Right lobe of liver (tissue), 6 donors: ENCODE results near the gene CDC16. TPM values are rescaled to one million over a fixed set of nuclear protein-coding genes. Genes with fewer than 3 reads are reported as not detected.

Source experiments
- ATAC-seq, 4 donors: fragments of 200-7000 bp; cut with Tn5 transposase; one replicate each; pipeline ENCODE4 v1.9.1; 2020; ENCODE audit warnings: mild to moderate bottlenecking in 4 of 4, moderate library complexity in 4 of 4
- DNase-seq, 3 donors: peaks; one replicate each; pipeline ENCODE4 v3.0.0-alpha.2; 2020
- H3K27ac ChIP-seq, 3 donors: fragments of 200-600 bp; one replicate each; pipeline ENCODE4 v1.8.0; 2022
- H3K27me3 ChIP-seq, 2 donors: fragments of 200-600 bp; one replicate each; pipeline ENCODE4 v1.8.0; 2022
- H3K36me3 ChIP-seq, 4 donors: fragments of 200-600 bp; sonication (generic) in 1 of 4; one replicate each; pipeline versions ENCODE4 v1.5.1 to v1.8.0; 2017 to 2022; ENCODE audit warnings: control low read depth in 1 of 4
- H3K4me1 ChIP-seq, 4 donors: fragments of 200-600 bp; sonication (generic) in 1 of 4; one replicate each; pipeline versions ENCODE4 v1.5.1 to v1.8.0; 2017 to 2022; ENCODE audit warnings: control low read depth in 1 of 4
- H3K4me3 ChIP-seq, 3 donors: fragments of 200-600 bp; one replicate each; pipeline ENCODE4 v1.8.0; 2022
- H3K9me3 ChIP-seq, 4 donors: fragments of 200-600 bp; sonication (generic) in 1 of 4; one replicate each; pipeline versions ENCODE4 v1.5.1 to v1.8.0; 2017 to 2022; ENCODE audit warnings: control low read depth in 1 of 4
- CTCF ChIP-seq, 4 donors: fragments of 200-600 bp in 3 of 4; fragments of 450-650 bp in 1 of 4; IDR thresholded peaks; one replicate each; pipeline versions ENCODE4 v1.5.1 to v1.8.0; 2016 to 2022; ENCODE audit warnings: antibody characterized with exemption in 4 of 4, mild to moderate bottlenecking in 2 of 4
- POLR2A ChIP-seq: fragments of 450-650 bp; IDR thresholded peaks from one replicate; pipeline ENCODE4 v1.6.1; 2017; ENCODE audit warnings: antibody characterized with exemption, mild to moderate bottlenecking
- WGBS: methylation state at CpG from one replicate; pipeline ENCODE4 v1.1.6; 2018; ENCODE audit warnings: low coverage, low lambda C conversion rate; ENCODE audit not compliant: insufficient coverage; ENCODE audit errors: missing lambda C conversion rate; 5-methylcytosine and 5-hydroxymethylcytosine counted together
- intact Hi-C, 2 donors: fragments of 100-400 bp; cut with DNase I; formaldehyde crosslinking; loops; one replicate each; pipeline versions ENCODE4 v1.11.2 to v1.14.1; 2022
- total RNA-seq, 6 experiments: library from RNA; depleted of rRNA in 2 of 6; stranded (reverse); fragments of >200 nt in 2 of 6; fragmentation: NEBNext Ultra II Directional in 3 of 6; extraction: Animal tissue kit (Norgen Biotek cat#: 25700) in 3 of 6; gene quantifications; one replicate each; pipeline versions ENCODE4 v1.1.0 to v1.2.4, GENCODE V29; 2016 to 2023
- donor health status: DM: no; HTN: yes; CAD: no.
- donor health status: DM: no; HTN: no; CAD: no.
- donor health status: DM: no; HTN: no; CAD: no.
- donor health status: DM: no; HTN: yes; CAD: no.
- donor health status: DM: no; HTN: yes; CAD: no.

The CDC16 gene
- total RNA-seq, 6 experiments from 2014 or later: 28.4 to 47.6 (median 35.8) TPM

- intact Hi-C loops: no loop called here
- DNase-seq (no peak), ATAC-seq (no peak)
- Histone ChIP-seq H3K4me3 (no peak overlapping the region), H3K27ac (no peak overlapping the region), H3K27me3 (no peaks in the 10 kb centered on the region), H3K36me3 (peaks cover 0 to 59% (median 38%) of the 10 kb centered on the region in 4 donors), H3K4me1 (peaks cover 0 to 11% (median 0%) of the 10 kb centered on the region in 4 donors), H3K9me3 (no peaks in the 10 kb centered on the region)
- 89% methylated on average over 7 of the region's 7 CpGs for WGBS
- TF ChIP-seq POLR2A (no peak), CTCF (IDR thresholded peaks at IDR 0.05) (no peak)
These were observed 2.9 kb downstream of the CDC16 start for GRCh38 chr13:114237415-114238112.

- ATAC-seq: no peak
- no peak overlapping the region for H3K4me3 ChIP-seq
- H3K36me3 ChIP-seq: peaks cover 0 to 98% (median 68%) of the 10 kb centered on the region in 4 donors
- no peaks in the 10 kb centered on the region for H3K27me3 ChIP-seq
- no peak overlapping the region for H3K27ac ChIP-seq
- TF ChIP-seq CTCF (IDR thresholded peaks at IDR 0.05): no peak
- no peak for TF ChIP-seq POLR2A
- no peaks in the 10 kb centered on the region for H3K4me1 ChIP-seq
- DNase-seq: no peak
- 97% methylated on average over 6 of the region's 6 CpGs for WGBS
- intact Hi-C loops: no loop called here
- no peaks in the 10 kb centered on the region for H3K9me3 ChIP-seq
These were observed 7.2 kb downstream of the CDC16 start for GRCh38 chr13:114241918-114242317.

- 94% methylated on average over 3 of the region's 3 CpGs for WGBS
- ATAC-seq: no peak
- intact Hi-C loops: no loop called here
These were observed 9.3 kb downstream of the CDC16 start for GRCh38 chr13:114243971-114244370.

GRCh38 chr13:114244637-114245036 lies 9.9 kb downstream of the CDC16 start:
- intact Hi-C loops: no loop called here

More at GRCh38 chr13:114243971-114244370, 9.3 kb downstream of the CDC16 start:
- H3K36me3 ChIP-seq: peaks cover 0 to 100% (median 59%) of the 10 kb centered on the region in 4 donors
- no peak overlapping the region for H3K27ac ChIP-seq
- H3K9me3 ChIP-seq: no peaks in the 10 kb centered on the region
- TF ChIP-seq CTCF (IDR thresholded peaks at IDR 0.05) (no peak), POLR2A (no peak)
- H3K4me1 ChIP-seq: no peaks in the 10 kb centered on the region
- no peaks in the 10 kb centered on the region for H3K27me3 ChIP-seq
- no peak overlapping the region for H3K4me3 ChIP-seq
- DNase-seq: no peak

More at GRCh38 chr13:114244637-114245036, 9.9 kb downstream of the CDC16 start:
- DNase-seq: no peak
- no peak for ATAC-seq
- Histone ChIP-seq H3K4me3 (no peak overlapping the region), H3K27ac (no peak overlapping the region), H3K36me3 (peaks cover 0 to 100% (median 53%) of the 10 kb centered on the region in 4 donors), H3K27me3 (no peaks in the 10 kb centered on the region), H3K9me3 (no peaks in the 10 kb centered on the region), H3K4me1 (no peaks in the 10 kb centered on the region)
- no peak for TF ChIP-seq CTCF (IDR thresholded peaks at IDR 0.05)
- no peak for TF ChIP-seq POLR2A
- WGBS: 76% methylated on average over 5 of the region's 5 CpGs
